ENCODE data around the gene NPDC1. TPM values are rescaled to one million over a fixed set of nuclear protein-coding genes. Genes with fewer than 3 reads are reported as not detected.
"Not testable (repeated sequence)": the region's sequence is repeated elsewhere in the genome, so short reads cannot be mapped to it uniquely, and the experiment has no call there.

NPDC1 gene
- total RNA-seq, 1 donor from 2014 or later = 63.9 TPM

DNA sequence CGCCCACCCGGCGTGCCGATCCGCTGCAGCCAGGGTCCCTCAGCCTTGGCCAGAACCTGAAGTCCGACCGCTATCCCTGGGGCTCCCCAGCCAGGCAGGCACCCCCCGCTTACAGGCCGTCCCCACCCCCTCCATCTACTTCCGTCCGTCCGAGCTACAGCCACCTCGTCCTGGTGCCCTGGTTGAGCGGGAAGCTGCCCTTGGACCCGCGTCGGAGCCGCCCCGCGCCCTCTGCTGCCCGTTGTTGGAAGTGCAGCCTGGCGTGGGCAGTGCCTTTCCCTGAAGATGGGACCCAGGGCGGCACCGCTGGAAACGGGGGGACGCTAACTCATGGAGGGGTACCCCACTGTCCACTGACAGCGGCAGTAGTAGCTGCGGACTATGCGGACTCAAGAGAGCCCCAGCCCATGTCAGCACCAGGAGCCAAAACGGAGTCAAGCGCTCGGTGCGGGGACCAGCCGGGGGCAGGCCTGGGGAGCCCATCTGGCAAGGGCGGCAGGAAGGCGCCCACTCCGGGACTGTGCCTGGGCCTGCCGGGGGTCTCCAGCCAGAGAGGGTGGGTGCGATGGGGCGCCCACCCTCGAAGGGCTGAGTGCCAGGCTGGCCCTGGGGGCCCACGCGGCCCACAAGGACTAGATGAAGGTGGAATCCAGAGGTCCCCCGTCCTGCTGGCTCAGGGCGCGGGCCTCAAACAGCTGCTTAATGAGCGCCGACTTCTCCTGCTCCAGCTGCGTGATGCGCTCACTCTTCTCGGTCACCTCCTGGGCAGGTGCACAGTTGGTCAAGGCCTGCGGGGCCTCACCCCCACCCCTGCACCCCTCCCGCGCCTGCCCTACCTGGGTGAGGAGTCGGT is 18.3 kb upstream of the NPDC1 start:
- H3K4me3 ChIP-seq = no peak overlapping the region
- H3K36me3 ChIP-seq = no peaks in the 10 kb centered on the region
- TF ChIP-seq, protein P1, sequence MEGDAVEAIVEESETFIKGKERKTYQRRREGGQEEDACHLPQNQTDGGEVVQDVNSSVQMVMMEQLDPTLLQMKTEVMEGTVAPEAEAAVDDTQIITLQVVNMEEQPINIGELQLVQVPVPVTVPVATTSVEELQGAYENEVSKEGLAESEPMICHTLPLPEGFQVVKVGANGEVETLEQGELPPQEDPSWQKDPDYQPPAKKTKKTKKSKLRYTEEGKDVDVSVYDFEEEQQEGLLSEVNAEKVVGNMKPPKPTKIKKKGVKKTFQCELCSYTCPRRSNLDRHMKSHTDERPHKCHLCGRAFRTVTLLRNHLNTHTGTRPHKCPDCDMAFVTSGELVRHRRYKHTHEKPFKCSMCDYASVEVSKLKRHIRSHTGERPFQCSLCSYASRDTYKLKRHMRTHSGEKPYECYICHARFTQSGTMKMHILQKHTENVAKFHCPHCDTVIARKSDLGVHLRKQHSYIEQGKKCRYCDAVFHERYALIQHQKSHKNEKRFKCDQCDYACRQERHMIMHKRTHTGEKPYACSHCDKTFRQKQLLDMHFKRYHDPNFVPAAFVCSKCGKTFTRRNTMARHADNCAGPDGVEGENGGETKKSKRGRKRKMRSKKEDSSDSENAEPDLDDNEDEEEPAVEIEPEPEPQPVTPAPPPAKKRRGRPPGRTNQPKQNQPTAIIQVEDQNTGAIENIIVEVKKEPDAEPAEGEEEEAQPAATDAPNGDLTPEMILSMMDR (IDR thresholded peaks at IDR 0.05; ENCODE audit: borderline replicate concordance) = peak; percentile 98
- H3K27ac ChIP-seq (replicated peaks) = no peak overlapping the region
- DNase-seq = peak; percentile 77
- intact Hi-C loops (cut with micrococcal nuclease) = no loop called here
- H3K27me3 ChIP-seq (ENCODE audit: low read depth) = peaks cover 7% of the 10 kb centered on the region
- peaks cover 9% of the 10 kb centered on the region for H3K4me1 ChIP-seq
- H3K9me3 ChIP-seq (replicated peaks) = no peaks in the 10 kb centered on the region

DNA sequence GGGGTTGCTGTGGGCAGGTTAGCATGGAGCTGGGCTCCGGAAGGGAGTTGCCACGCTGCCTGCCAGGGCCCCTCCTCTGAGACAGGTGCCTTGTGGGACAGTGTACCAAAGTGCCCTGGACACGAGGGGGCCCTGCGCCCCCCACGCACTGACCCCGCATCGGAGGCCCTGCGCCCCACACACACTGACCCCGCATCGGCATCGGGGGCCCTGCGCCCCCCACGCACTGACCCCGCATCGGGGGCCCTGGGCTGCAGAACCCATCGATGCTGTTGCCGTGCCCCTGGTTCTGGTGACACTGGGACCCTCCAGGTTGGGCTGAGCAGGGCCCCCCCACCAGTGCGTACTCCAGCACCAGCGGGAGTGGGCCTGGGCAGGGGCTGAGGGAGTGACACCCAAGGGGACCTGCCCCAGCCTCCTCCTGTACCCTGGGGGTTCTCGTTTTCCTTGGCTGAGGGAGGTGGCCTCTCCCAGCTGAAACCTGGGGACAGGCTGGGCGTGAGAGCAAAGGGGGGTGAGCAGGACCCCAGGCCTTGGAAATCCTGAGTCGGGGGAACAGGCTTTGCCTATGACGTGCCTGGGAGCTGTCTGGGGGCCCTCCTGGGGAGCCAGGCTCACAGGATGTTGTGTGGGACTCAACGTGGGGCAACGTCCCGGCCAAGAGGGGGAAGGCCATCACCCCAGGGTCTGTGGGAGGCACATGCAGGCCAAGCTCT is 17.5 kb upstream of the NPDC1 start:
- no peak for DNase-seq
- TF ChIP-seq, protein P1 (IDR thresholded peaks at IDR 0.05; ENCODE audit: borderline replicate concordance) = no peak
- intact Hi-C loops (cut with micrococcal nuclease) = no loop called here
- H3K4me1 ChIP-seq = peaks cover 9% of the 10 kb centered on the region
- no peak overlapping the region for H3K4me3 ChIP-seq
- no peak overlapping the region for H3K27ac ChIP-seq (replicated peaks)
- no peaks in the 10 kb centered on the region for H3K27me3 ChIP-seq (ENCODE audit: low read depth)
- no peaks in the 10 kb centered on the region for H3K9me3 ChIP-seq (replicated peaks)
- H3K36me3 ChIP-seq = no peaks in the 10 kb centered on the region

DNA sequence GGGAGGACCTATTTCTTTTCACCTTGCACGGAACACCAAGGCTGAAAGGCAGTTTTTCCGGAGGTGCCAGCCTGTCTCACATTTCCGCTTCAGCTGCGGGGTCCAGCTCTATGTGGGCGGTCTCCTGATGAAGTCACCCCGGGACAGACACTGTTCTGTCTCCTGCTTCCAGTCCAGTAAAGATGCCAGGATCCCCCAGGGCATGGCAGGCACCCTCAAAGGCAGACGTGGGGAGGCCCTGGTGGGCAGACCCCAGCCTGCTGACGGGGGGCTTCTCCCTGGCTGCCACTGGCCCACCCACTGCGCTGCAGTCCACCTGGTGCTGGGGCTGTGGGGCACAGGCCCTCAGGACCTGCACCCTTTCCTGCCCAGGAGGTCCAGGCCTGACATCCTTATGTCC is 16.8 kb upstream of the NPDC1 start:
- H3K4me1 ChIP-seq; H3K27me3 ChIP-seq (ENCODE audit: low read depth); H3K4me3 ChIP-seq; DNase-seq; H3K9me3 ChIP-seq (replicated peaks); H3K36me3 ChIP-seq; intact Hi-C loops (cut with micrococcal nuclease); H3K27ac ChIP-seq (replicated peaks): not testable (repeated sequence)

DNA sequence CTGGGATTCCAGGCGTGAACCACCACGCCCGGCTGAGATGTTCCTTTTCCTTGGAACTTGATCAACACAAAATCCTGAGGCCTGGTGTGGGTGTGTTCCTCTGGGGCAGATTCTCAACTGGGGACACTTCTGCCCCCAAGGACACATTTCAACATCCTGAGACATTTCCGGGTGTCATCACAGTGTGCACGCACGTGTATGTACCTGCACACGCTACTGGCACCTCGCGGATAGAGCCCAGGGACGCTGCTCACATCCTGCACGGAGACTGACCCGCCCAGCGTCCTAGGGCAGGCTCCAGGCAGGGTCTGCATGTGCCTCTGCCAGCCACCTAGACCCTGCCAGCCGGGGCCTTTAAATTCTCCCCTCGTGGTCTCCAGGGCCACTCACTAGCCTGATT is 16.4 kb upstream of the NPDC1 start:
- intact Hi-C loops (cut with micrococcal nuclease) = no loop called here
- peaks cover 12% of the 10 kb centered on the region for H3K4me1 ChIP-seq
- H3K4me3 ChIP-seq = no peak overlapping the region
- H3K27me3 ChIP-seq (ENCODE audit: low read depth) = no peaks in the 10 kb centered on the region
- H3K27ac ChIP-seq (replicated peaks) = no peak overlapping the region
- TF ChIP-seq, protein P1 (IDR thresholded peaks at IDR 0.05; ENCODE audit: borderline replicate concordance) = no peak
- DNase-seq = no peak
- H3K9me3 ChIP-seq (replicated peaks) = no peaks in the 10 kb centered on the region
- H3K36me3 ChIP-seq = no peaks in the 10 kb centered on the region

DNA sequence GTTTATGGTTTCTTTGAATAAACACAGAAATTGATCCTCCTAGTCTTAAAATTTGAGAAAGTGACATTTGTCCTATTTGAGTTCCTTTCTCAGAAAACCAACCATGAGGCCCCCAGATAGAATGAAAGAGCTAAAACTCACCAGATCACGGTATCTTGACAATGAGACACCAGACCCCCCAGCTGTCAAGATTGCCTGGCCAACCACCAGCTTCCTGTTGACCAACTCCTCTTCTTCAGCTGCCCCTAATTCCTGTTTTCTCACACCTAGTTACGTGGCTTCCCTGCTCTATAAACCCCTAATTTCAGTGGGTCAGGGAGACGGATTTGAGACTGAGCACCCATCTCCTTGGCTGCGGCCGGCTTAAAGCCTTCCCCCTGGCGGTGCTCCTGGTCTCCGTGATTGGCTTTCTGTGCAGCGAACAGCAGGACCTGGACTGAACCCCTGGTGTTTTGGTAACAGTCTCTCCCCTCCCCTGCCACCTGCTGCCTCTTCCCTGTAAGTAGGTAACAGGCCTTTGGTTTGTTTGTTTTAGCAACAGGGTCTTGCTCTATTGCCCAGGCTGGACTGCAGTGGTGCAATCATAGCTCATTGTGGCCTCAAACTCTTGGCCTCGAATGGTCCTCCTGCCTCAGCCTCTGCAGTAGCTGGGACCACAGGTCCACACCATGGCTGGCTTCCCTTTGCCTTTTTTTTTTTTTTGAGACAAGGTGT is 12.7 kb upstream of the NPDC1 start:
- H3K4me1 ChIP-seq = peaks cover 41% of the 10 kb centered on the region
- DNase-seq = no peak
- intact Hi-C loops (cut with micrococcal nuclease) = no loop called here
- no peak overlapping the region for H3K4me3 ChIP-seq
- H3K27me3 ChIP-seq (ENCODE audit: low read depth) = peaks cover 12% of the 10 kb centered on the region
- no peaks in the 10 kb centered on the region for H3K9me3 ChIP-seq (replicated peaks)
- TF ChIP-seq, protein P1 (IDR thresholded peaks at IDR 0.05; ENCODE audit: borderline replicate concordance) = no peak
- no peaks in the 10 kb centered on the region for H3K36me3 ChIP-seq
- no peak overlapping the region for H3K27ac ChIP-seq (replicated peaks)
